ENCODE results near the gene IFT43.

IFT43 gene

GRCh38 chr14:76117789-76118484, 132.4 kb downstream of the IFT43 start:
- DNase-seq (ENCODE audit: low spot score in 2 of 2): no peak
- no peak overlapping the region for H3K4me3 Mint-ChIP-seq
- H3K36me3 Mint-ChIP-seq (ENCODE audit: insufficient read depth): no peaks in the 10 kb centered on the region
- no peak for ATAC-seq (replicated peaks; ENCODE audit: extremely low read depth, poor library complexity, severe bottlenecking)
- H3K4me1 Mint-ChIP-seq: no peaks in the 10 kb centered on the region
- no peak overlapping the region for H3K27ac Mint-ChIP-seq (ENCODE audit: low read depth)
- no peaks in the 10 kb centered on the region for H3K9me3 Mint-ChIP-seq
- H3K27me3 Mint-ChIP-seq: peaks cover 32% of the 10 kb centered on the region

DNA sequence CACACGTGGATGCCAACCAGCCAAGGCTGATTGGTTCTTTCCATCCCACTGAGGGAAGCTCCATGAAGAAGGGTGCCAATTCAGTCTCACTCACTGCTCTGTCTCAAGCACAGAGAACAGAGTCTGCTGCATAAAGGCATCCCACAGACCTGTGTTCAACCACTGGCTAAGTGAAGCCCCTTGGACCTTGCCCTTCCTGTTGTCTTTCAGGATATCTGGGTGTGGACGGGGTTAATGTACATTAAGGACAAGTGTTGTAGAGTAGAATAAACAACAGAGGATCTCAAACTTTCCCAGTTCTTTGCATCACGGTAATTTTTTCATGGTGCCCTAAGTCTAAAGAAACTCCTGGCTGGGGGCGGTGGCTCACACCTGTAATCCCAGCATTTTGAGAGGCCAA, 133.0 kb downstream of the IFT43 start:
- Mint-ChIP-seq H3K9me3 (no peaks in the 10 kb centered on the region), H3K27me3 (peaks cover 28% of the 10 kb centered on the region), H3K4me1 (no peaks in the 10 kb centered on the region), H3K4me3 (no peak overlapping the region), H3K27ac (ENCODE audit: low read depth) (no peak overlapping the region), H3K36me3 (ENCODE audit: insufficient read depth) (no peaks in the 10 kb centered on the region)
- ATAC-seq (replicated peaks; ENCODE audit: extremely low read depth, poor library complexity, severe bottlenecking) (no peak), DNase-seq (ENCODE audit: low spot score in 2 of 2) (no peak)

DNA sequence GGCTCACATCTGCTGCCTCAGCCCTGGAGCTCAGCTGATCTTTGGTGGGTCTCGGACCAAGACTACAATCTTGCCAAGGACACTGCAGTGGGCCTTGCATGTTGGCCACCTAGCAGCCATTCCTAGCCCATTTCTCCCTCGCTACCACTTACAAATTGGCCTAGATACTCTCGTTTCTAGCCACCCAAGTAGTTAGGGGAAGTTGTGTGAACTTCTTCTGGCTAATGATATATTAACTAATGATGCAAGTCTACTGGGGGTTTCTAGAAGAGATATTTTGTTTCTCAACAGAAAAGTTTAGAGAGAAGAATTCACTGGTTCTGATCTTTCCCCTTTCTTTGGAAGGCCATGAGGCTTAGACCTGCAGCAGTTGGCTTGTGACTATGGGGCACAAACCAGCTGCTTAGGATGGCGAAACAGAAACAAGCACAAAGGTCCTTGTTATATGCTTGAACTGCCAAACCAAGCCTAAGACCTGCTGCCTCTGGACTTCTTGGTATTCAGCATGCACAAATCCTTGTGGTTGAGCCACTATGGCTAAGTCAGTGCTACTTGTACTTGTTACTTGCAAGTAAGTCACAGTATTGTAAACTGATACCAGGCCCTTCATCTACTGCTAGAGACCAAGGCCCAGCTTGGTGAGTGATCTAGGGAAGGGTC, 135.7 kb downstream of the IFT43 start:
- no peak overlapping the region for H3K4me3 Mint-ChIP-seq
- H3K36me3 Mint-ChIP-seq (ENCODE audit: insufficient read depth): no peaks in the 10 kb centered on the region
- ATAC-seq (replicated peaks; ENCODE audit: extremely low read depth, poor library complexity, severe bottlenecking) (no peak), DNase-seq (ENCODE audit: low spot score in 2 of 2) (no peak)
- H3K9me3 Mint-ChIP-seq: no peaks in the 10 kb centered on the region
- H3K27me3 Mint-ChIP-seq: peaks cover 11% of the 10 kb centered on the region
- H3K4me1 Mint-ChIP-seq: no peaks in the 10 kb centered on the region
- no peak overlapping the region for H3K27ac Mint-ChIP-seq (ENCODE audit: low read depth)

DNA sequence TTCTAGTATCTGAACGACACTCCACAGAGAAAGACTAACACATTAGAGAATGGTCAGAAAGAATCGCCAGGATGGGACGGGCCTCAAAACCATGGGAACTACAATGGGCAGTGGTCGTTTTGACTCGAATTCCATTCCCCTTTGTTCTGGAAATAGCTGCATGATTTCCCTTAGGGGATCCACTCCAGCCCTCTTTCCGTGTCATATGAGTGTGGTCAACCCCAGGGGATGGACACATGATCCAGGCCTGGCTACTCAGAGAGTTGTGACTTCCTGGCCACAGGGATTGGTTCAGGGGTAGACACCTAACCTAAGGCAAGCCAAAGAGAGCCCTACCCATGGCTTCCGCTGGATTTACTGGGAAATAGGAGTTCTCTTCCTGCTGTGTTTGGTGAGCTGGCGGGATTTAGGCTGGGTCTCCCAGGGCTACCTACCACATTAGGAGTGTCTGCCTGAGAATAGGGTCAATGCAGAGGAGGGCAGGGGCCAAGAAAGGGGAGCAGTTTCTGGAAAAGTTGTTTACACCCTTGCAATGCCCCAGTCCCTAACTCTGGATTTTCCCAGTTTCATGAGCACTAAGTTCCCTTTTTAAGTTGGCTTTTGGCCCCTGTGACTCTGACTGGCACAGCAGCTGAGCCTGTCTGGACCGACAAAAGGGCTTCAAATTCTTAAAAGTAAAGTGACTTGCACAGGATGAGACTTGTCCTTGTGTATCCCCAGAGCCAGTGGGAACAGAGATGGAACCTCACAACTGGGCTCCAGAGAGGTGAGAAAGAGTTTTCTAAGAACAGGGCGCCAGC, 138.1 kb downstream of the IFT43 start:
- ATAC-seq (replicated peaks; ENCODE audit: extremely low read depth, poor library complexity, severe bottlenecking): no peak
- no peak for DNase-seq (ENCODE audit: low spot score in 2 of 2)
- no peaks in the 10 kb centered on the region for H3K4me1 Mint-ChIP-seq
- peaks cover 29% of the 10 kb centered on the region for H3K27me3 Mint-ChIP-seq
- no peak overlapping the region for H3K4me3 Mint-ChIP-seq
- no peaks in the 10 kb centered on the region for H3K9me3 Mint-ChIP-seq
- H3K27ac Mint-ChIP-seq (ENCODE audit: low read depth): no peak overlapping the region
- H3K36me3 Mint-ChIP-seq (ENCODE audit: insufficient read depth): no peaks in the 10 kb centered on the region

GRCh38 chr14:76125511-76125910, 139.9 kb downstream of the IFT43 start:
- Mint-ChIP-seq H3K27ac (ENCODE audit: low read depth) (no peak overlapping the region), H3K4me1 (no peaks in the 10 kb centered on the region), H3K9me3 (no peaks in the 10 kb centered on the region), H3K4me3 (no peak overlapping the region), H3K27me3 (peaks cover 48% of the 10 kb centered on the region), H3K36me3 (ENCODE audit: insufficient read depth) (peaks cover 2% of the 10 kb centered on the region)
- ATAC-seq (replicated peaks; ENCODE audit: extremely low read depth, poor library complexity, severe bottlenecking): no peak
- no peak for DNase-seq (ENCODE audit: low spot score in 2 of 2)

DNA sequence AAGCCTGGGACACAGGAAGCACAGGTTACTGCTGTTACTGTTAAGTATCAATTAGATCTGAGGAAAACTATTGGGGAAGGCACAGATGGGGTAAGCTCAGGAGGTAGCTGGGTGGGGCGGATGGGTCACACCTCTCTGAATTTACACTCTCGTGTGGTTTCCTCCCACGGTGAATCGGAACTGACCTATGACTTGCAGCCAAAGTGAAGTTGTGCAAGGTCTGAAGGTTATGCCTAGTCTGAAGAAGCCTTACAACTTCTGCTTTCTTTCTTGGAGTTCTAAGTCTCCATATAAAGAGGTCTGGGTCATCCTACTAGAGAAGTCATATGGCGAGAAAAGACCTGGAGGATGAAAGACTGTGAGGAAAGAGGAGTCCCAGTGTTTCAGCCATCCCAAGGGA, 140.5 kb downstream of the IFT43 start:
- no peak for ATAC-seq (replicated peaks; ENCODE audit: extremely low read depth, poor library complexity, severe bottlenecking)
- no peak overlapping the region for H3K27ac Mint-ChIP-seq (ENCODE audit: low read depth)
- H3K36me3 Mint-ChIP-seq (ENCODE audit: insufficient read depth): peaks cover 2% of the 10 kb centered on the region
- H3K9me3 Mint-ChIP-seq: no peaks in the 10 kb centered on the region
- peaks cover 54% of the 10 kb centered on the region for H3K27me3 Mint-ChIP-seq
- no peaks in the 10 kb centered on the region for H3K4me1 Mint-ChIP-seq
- no peak overlapping the region for H3K4me3 Mint-ChIP-seq
- DNase-seq (ENCODE audit: low spot score in 2 of 2): no peak

DNA sequence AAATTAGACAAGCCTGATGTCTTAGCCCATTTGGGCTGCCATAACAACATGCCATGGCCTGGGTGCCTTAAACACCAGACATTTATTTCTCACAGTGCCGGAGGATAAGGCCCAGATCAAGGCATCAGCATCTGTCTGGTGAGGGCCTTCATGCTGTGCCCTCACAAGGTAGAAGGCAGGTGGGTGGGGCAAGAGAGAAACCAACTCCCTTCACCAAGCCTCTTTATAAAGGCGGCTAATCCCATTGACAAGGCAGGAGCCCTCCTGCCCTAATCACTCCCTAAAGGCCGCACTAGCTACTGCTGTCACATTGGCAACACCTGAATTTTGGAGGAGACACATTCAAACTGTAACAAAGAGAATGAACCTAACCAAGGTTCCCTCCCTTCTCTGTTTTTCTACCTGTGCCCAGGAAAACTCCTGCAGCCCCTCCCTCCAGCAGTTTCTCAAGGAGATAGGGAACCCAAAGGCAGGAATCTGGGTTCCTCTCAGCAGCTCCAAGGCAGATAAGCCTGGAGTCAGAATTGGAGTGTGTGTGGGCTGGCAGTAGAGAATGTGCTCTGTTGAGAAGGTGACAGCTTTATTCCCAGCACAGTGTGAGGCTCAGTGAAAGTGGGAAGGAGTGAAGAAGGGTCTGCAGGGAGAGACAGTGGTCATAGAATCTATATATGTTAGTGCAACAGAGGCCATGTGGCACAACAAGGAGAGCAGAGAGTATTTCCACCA, 144.5 kb downstream of the IFT43 start:
- Mint-ChIP-seq H3K27ac (ENCODE audit: low read depth) (no peak overlapping the region), H3K4me1 (peaks cover 6% of the 10 kb centered on the region), H3K9me3 (no peaks in the 10 kb centered on the region), H3K4me3 (no peak overlapping the region), H3K36me3 (ENCODE audit: insufficient read depth) (peaks cover 2% of the 10 kb centered on the region), H3K27me3 (peaks cover 93% of the 10 kb centered on the region)
- DNase-seq (ENCODE audit: low spot score in 2 of 2) (no peak), ATAC-seq (replicated peaks; ENCODE audit: extremely low read depth, poor library complexity, severe bottlenecking) (no peak)

DNA sequence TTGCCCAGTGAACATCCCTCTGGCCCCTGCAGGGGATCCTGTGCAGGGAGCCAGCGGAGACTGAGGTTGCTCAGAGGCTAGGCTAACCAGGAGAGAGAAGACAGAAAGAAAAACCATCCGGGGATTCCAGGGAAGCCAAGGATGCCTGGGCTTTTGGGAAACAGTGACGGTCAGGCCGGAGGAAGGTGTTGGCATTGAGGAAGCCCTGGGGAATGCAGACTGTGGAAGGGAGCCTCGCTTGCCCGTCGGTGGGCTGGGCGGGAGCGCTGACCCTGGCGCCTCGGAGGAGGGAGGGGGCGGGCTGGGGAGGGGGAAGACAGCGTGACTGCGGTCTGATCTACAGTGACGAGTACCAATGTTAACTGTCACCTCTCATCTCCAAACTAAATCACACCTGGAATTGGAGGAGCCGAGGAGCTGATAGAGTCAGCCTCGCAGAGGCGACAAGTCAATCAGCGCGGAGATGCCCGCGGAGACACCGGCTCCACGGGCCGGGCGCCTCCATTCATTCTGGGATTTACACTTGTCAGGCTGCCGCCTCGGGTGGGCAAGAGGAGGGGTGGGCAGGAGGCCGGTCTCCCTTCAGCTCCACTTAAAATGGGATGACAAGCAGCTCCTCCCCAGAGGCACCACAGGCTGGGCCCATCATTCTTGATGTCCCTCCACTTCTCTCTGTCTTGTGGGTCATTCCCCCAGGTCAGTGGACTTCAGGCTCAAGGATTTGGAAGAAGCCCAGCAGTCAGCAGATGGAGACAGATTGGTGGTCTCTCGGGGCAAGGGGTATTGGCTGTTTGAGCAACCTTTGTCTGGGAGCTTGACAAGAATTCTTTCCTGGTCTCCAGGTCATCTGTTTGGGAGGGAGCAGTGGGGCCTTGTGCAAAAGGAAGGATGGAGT, 145.8 kb downstream of the IFT43 start:
- Mint-ChIP-seq H3K27me3 (peaks cover 98% of the 10 kb centered on the region), H3K4me3 (no peak overlapping the region), H3K36me3 (ENCODE audit: insufficient read depth) (peaks cover 2% of the 10 kb centered on the region), H3K4me1 (peaks cover 6% of the 10 kb centered on the region), H3K9me3 (no peaks in the 10 kb centered on the region), H3K27ac (ENCODE audit: low read depth) (no peak overlapping the region)
- no peak for ATAC-seq (replicated peaks; ENCODE audit: extremely low read depth, poor library complexity, severe bottlenecking)
- DNase-seq (ENCODE audit: low spot score in 2 of 2): no peak

DNA sequence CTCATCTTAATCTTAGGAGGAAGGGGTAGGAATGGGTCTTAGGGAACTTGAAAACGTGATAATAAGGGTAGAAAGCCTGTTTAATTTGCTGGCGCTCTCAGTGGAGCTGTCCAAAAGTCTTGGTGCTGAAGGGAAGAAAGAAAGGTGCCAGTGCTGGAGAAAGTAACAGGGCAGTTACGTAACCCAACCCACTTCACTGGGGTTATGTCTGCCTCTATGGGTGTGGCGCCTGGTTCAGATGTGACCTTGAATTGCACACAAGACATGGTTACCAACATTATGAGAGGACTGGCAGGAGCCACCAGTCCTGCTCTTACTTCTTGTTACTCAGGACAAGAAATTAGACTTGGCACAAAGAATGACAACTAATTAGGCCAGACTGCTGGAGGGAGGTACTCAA, 147.5 kb downstream of the IFT43 start:
- H3K36me3 Mint-ChIP-seq (ENCODE audit: insufficient read depth): peaks cover 2% of the 10 kb centered on the region
- H3K4me1 Mint-ChIP-seq: peaks cover 6% of the 10 kb centered on the region
- H3K4me3 Mint-ChIP-seq: no peak overlapping the region
- no peaks in the 10 kb centered on the region for H3K9me3 Mint-ChIP-seq
- DNase-seq (ENCODE audit: low spot score in 2 of 2) (no peak), ATAC-seq (replicated peaks; ENCODE audit: extremely low read depth, poor library complexity, severe bottlenecking) (no peak)
- peaks cover 98% of the 10 kb centered on the region for H3K27me3 Mint-ChIP-seq
- H3K27ac Mint-ChIP-seq (ENCODE audit: low read depth): no peak overlapping the region

Measured in central memory CD8-positive, alpha-beta T cell (primary cell).